ENCODE results near the gene RHOF. TPM values are rescaled to one million over a fixed set of nuclear protein-coding genes. Genes with fewer than 3 reads are reported as not detected.

Gene RHOF
- total and polyA plus RNA-seq, 2 of the 8 experiments (the other 6 are each of a cell fraction or from before 2014, with no cell fraction given), result 23.8 to 31.9 TPM

- Histone ChIP-seq H4K20me1 (replicated peaks in 1 of 2; ENCODE audit: control insufficient read depth in 1 of 2, insufficient read depth in 2 of 2, low read length in 2 of 2) (peaks cover 0 to 3% of the 10 kb centered on the region in 2 experiments), H3K27ac (ENCODE audit: low read depth, low read length) (no peak overlapping the region), H2AK5ac (ENCODE audit: low read depth, low read length) (no peak overlapping the region), H3K79me2 (ENCODE audit: control insufficient read depth in 1 of 2, insufficient read depth in 2 of 2, low read length in 2 of 2) (peaks cover 0 to 5% of the 10 kb centered on the region in 2 experiments; a peak in 2 of 4 replicates), H4K8ac (ENCODE audit: extremely low read depth, insufficient read depth, low read length) (no peak overlapping the region), H2AFZ (ENCODE audit: low read length) (no peak overlapping the region), H3K36me3 (ENCODE audit: control insufficient read depth in 2 of 4, insufficient read depth in 4 of 4, low read length in 3 of 4) (no peaks in the 10 kb centered on the region), H3K9me3 (ENCODE audit: insufficient read depth in 2 of 2, low read depth in 1 of 2, low read length in 1 of 2) (no peaks in the 10 kb centered on the region), H3K4me3 (ENCODE audit: extremely low read depth in 1 of 4, insufficient read depth in 2 of 4, low read depth in 3 of 4, low read length in 4 of 4) (no peak overlapping the region), H2BK20ac (ENCODE audit: low read length) (no peak overlapping the region), H3K4ac (replicated peaks; ENCODE audit: insufficient read length, low read depth, low read length) (no peak overlapping the region), H2BK5ac (ENCODE audit: low read depth, low read length) (no peak overlapping the region), H2BK12ac (ENCODE audit: low read depth, low read length) (no peak overlapping the region), H3K79me1 (ENCODE audit: low read depth, low read length) (peaks cover 7% of the 10 kb centered on the region), H4K5ac (ENCODE audit: insufficient read length, low read depth, low read length) (no peak overlapping the region), H3K18ac (ENCODE audit: extremely low read depth, low read length) (no peak overlapping the region), H2BK120ac (replicated peaks; ENCODE audit: low read depth, low read length) (no peak overlapping the region), H4K91ac (replicated peaks; ENCODE audit: insufficient read length, low read length) (no peak overlapping the region), H3K4me2 (ENCODE audit: insufficient read depth in 1 of 2, low read depth in 2 of 2, low read length in 2 of 2) (no peak overlapping the region), H3K56ac (replicated peaks; ENCODE audit: insufficient read length, low read depth, low read length) (no peak overlapping the region), H2BK15ac (ENCODE audit: low read length) (no peak overlapping the region), H3K9ac (replicated peaks in 1 of 4; ENCODE audit: extremely low read depth in 1 of 4, low read depth in 3 of 4, low read length in 3 of 4) (no peak overlapping the region), H3K23me2 (ENCODE audit: low read depth, low read length) (no peaks in the 10 kb centered on the region), H3K14ac (ENCODE audit: insufficient read length) (no peak overlapping the region), H3K23ac (ENCODE audit: insufficient read length) (no peak overlapping the region), H3K4me1 (replicated peaks in 1 of 4; ENCODE audit: control insufficient read depth in 3 of 4, insufficient read depth in 4 of 4, low read length in 3 of 4) (no peaks in the 10 kb centered on the region), H3K27me3 (replicated peaks in 1 of 4; ENCODE audit: control insufficient read depth in 3 of 4, extremely low read depth in 1 of 4, insufficient read depth in 3 of 4, low read length in 3 of 4) (no peaks in the 10 kb centered on the region)
- CTCF ChIA-PET (ENCODE audit: partially characterized antibody), result no interaction called here
- POLR2A ChIA-PET (ENCODE audit: partially characterized antibody), result interaction anchor here (0.6 kb wide), 1 partner anchor 21 kb away, joined by 3 read pairs; the partner anchor contains the start of gene TMEM120B
- DNase-seq (ENCODE audit: low read depth in 1 of 2, low spot score in 2 of 2) (no peak), FAIRE-seq (no peak)
- WGBS, 2 experiments (ENCODE audit: extremely low coverage in 1 of 2, insufficient coverage in 1 of 2, insufficient read length in 1 of 2, insufficient replicate concordance in 2 of 2, low coverage in 1 of 2, low lambda C conversion rate in 2 of 2, missing lambda C conversion rate in 1 of 2), result 92% methylated on average over 8 of the region's 8 CpGs; no CpG with 5 or more reads in 1 of the 2 experiments
- no peak for TF ChIP-seq SIRT6 (IDR thresholded peaks at IDR 0.05; ENCODE audit: low read length)
- no peak for TF ChIP-seq NANOG (IDR thresholded peaks at IDR 0.05; ENCODE audit: insufficient read depth, low read depth, low read length, poor library complexity, severe bottlenecking)
- TF ChIP-seq FOSL1 (IDR thresholded peaks at IDR 0.05; ENCODE audit: insufficient read depth, low read depth, low read length), result no peak
- TF ChIP-seq ZNF274 (IDR thresholded peaks at IDR 0.05; ENCODE audit: borderline replicate concordance, extremely low read depth, low read length), result no peak
- TF ChIP-seq SUZ12 (IDR thresholded peaks at IDR 0.05; ENCODE audit: low read length), result no peak
- TF ChIP-seq CHD1 (IDR thresholded peaks at IDR 0.05; ENCODE audit: low read depth, low read length), result no peak
- TF ChIP-seq E2F6 (IDR thresholded peaks at IDR 0.05), result no peak
- TF ChIP-seq GABPA (IDR thresholded peaks at IDR 0.05; ENCODE audit: borderline replicate concordance, insufficient read depth, low read length), result no peak
- no peak for TF ChIP-seq USF2 (IDR thresholded peaks at IDR 0.05; ENCODE audit: low read length)
- TF ChIP-seq CBX5 (IDR thresholded peaks at IDR 0.05; ENCODE audit: low read depth, low read length), result no peak
- no peak for TF ChIP-seq BACH1 (IDR thresholded peaks at IDR 0.05; ENCODE audit: low read length)
- no peak for TF ChIP-seq KDM1A (IDR thresholded peaks at IDR 0.05; ENCODE audit: borderline replicate concordance, low read length)
- TF ChIP-seq TEAD4 (IDR thresholded peaks at IDR 0.05; ENCODE audit: low read depth, low read length), result no peak
Measured at GRCh38 chr12:121733849-121734248, 59.6 kb downstream of the RHOF start.
